GM19240 (cell line): Measurements from ENCODE around the gene ADGRF3.
"Not testable (repeated sequence)": the region's sequence is repeated elsewhere in the genome, so short reads cannot be mapped to it uniquely, and the experiment has no call there.

ENCODE experiments used
- DNase-seq: peaks from one replicate; pipeline ENCODE4 v3.0.0; 2011; ENCODE audit warnings: low spot score; ENCODE audit not compliant: insufficient read length

ADGRF3 gene

DNA sequence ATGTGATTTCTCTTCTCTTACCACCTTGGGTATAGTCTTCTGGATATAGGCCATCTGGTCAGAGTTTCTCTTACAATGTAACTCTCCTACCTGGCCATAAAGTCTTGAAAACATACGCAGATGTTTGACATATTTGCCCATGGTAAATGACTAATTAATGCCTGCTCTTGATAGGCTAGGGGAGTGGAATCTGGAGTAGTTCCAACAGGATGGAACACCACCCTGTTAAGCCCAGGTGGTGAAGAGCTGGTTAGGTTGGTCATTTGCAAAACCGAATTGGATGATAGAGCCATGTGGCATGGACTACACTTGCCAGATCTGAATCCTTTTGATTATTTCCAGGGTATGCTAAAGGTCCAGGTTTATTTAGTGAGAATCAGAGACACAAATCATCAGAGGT is 65.4 kb downstream of the ADGRF3 start:
- no peak for DNase-seq

DNA sequence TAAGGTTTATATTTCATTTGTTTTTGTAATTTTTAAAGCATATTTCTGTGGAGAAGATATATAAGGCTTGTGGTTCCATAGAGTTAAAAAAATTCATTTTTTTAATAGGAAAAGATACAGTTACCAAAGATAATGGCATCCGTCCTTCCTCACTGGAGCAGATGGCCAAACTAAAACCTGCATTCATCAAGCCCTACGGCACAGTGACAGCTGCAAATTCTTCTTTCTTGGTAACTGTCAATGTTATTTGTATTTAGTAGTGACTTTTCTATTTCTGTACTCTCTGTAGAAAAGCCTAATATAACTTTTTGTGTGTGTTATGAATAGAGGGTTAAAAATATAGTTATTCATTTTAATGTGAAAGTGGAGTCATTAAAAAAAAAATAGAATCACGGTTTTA is 66.7 kb downstream of the ADGRF3 start:
- no peak for DNase-seq

DNA sequence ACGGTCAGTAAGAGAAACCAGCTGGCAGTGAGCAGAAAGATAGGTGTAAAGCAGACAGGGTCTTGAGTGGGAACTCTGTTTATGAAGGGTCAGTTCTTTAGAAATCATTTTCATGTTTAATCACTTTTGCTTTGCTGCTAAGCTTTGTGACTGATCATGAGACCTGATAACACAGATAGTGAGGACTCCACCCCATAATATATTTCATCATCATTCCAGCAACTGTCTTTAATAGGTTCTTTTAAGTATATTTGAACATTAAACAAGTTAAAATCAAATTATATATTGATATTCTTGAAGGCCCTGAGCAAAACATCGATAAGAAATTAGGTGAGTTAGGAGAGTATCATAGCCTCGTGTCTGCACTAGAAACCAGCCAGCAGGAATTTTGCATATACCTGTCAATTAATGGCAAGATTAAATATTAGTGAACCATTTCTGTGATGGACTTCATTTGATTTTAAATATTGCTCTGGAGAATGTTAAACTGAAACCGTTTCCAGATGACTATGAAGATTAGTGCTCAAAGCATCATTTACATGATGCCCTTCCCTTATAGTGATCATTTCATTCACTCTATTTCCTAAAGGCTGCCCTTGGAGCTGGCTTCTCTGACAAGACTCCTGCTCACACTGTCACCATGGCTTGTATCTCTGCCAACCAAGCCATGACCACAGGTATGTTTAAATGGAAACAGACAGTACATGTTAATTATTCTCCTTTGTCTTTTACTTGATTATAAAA is 69.9 kb downstream of the ADGRF3 start:
- DNase-seq, result no peak

DNA sequence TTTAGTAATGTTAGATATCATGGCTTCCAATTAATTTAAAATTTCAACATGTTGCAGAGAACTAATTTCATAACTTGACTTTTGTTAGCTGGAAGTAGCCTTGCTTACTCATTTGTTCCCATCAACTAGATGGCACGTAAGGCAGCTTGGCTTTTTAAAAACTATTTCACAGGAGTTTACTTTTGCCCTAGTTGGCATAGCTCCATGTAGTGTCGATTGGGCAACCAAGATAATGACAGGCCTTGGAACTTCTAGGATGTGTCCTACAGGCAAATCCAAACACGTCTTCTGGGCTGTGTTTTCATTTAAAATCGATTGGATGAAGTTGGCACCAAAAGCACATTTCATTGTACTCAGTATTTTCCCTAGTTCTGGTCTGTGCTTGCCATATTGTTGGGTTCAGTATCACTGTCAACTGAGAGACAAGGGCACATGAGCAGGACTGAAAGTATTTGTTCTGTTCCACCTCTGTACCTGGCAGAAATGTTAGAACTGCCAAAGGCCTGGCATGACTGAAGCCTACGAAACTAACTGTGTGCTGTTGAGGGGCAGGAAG is 72.5 kb downstream of the ADGRF3 start:
- DNase-seq, result no peak

DNA sequence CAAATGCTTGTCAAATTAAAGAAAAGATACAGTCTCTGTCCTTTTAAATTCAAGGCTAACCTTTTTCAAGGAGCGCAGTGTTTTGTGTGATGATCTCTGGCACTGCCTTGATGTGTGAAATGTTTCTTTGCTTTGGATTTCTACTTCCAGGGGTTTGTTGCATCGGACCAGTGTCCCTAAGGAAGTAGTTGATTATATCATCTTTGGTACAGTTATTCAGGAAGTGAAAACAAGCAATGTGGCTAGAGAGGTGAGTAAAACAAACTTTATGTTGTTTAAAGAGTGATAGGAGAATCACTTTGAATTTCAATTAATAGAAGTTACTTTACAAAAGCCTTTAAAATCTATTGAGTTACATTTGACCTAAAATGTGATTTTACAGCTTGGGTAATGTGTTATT is 73.1 kb downstream of the ADGRF3 start:
- DNase-seq, result no peak

DNA sequence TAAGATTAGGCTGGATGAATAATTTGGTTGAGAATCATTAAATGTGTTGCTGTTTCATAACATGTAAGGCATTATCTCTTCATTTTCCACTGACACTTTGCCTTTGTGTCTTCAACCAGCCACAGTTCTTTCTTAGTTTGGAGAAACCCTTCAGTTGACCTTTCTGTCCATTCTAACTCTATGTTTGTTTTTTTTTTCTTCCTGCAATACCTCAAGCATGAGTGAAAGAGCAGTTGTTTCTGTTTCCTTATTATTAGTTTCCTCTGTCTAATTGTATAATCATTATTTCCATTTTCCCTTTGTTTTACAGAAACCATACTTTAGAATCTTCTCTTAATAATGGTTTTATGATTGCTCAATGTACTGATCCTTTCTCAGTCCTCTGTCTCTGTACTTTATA is 76.2 kb downstream of the ADGRF3 start:
- DNase-seq, result no peak

DNA sequence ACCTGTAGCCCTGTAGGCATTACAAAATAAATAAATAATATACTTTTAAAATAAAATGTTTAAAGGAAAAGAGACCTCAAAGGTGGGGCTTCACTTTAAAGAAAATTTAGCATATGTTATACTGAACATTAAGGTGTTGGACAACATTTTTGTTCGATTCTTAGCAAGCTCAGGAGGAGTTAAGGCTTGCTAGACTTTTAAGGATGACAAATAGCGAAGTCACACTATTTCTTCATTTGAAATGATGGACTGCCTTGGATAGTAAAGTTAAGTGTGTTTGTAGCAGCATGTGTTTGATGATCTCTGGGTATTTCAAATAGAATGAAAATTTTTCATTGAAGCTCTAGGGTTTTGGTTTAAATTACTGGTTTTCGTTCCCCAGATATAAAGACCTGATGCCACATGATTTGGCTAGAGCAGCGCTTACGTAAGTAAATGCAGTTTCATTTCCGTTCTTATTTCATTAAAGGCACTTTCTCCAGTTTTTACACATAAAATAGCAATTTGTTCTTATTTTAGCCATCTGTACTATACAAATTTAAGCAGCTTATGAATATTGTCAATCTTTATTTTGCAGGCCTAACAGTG is 76.9 kb downstream of the ADGRF3 start:
- no peak for DNase-seq

DNA sequence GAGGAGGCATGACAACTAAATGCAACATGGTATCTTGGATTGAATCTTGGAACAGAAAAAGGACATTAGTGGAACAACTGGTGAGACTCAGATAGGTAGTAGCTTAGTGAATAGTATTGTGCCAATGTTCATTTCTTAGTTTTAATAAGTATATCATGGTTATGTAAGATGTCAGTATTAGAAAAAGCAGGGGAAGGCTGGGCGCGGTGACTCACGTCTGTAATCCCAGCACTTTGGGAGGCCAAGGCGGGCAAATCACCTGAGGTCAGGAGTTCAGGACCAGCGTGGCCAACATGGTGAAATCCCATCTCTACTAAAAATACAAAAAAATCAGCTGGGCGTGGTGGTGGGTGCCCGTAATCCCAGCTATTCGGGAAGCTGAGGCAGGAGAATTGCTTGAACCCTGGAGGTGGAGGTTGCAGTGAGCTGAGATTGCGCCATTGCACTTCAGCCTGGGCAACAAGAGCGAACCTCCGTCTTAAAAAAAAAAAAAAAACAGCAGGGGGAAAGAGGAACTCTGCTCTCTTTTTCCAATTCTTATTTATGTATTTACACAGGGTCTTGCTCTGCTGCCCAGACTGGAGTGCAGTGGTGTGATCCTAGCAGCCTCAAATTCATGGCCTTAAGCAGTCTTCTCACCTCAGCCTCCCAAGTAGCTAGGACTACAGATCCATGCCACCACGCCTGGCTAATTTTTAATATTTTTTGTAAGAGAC is 77.8 kb downstream of the ADGRF3 start:
- not testable (repeated sequence) for DNase-seq

DNA sequence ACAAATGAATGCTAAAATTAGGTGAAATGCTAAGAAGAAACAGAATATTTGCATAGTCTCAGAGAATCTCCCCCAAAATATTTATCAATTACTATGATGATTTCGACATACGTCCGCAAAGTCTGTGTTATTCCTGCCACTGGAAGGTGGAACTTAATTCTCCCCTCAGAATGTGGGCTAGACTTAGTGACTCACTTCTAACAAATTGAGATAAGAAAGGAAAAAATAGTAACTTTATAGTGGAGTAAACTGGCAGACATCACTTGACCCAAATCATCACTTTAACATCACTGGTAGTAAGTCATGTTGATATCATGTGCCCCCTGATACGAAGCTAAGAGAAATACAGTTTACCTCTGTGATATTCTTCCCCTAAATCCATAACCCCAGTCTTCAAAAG is 78.4 kb downstream of the ADGRF3 start:
- no peak for DNase-seq

DNA sequence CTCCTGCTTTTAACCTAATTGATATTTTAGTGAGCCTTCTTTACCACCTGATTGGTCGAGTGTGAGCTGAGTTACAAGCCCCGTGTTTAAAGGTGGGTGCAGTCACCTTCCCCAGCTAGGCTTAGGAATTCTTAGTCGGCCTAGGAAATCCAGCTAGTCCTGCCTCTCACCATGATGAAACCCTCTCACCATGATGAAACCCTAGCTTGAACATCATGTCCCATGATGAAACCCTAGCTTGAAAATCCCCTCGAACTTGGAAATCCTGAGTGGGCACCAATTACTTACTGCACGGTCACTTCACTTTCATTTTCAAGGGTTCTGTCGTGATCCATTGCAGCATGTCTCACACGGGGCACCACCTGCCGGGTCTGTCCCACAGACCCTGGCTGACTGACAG is 87.8 kb downstream of the ADGRF3 start:
- not testable (repeated sequence) for DNase-seq
